ENCODE results near the gene NEDD9. TPM values are rescaled to one million over a fixed set of nuclear protein-coding genes. Genes with fewer than 3 reads are reported as not detected.

The NEDD9 gene
- total and polyA plus RNA-seq, 2 donors (not counting 1 experiment from before 2014, with no cell fraction given) = 38.9 to 46.2 TPM

- no peak overlapping the region for H3K27ac ChIP-seq (ENCODE audit: low read length in 2 of 2)
- peaks cover 8% of the 10 kb centered on the region for H3K4me1 Mint-ChIP-seq
- TF ChIP-seq CTCF (IDR thresholded peaks at IDR 0.05) (no peak), EZH2 (IDR thresholded peaks at IDR 0.05; ENCODE audit: borderline replicate concordance, insufficient read depth, low read depth, low read length, poor library complexity, severe bottlenecking) (no peak)
- H3K27me3 ChIP-seq (replicated peaks in 1 of 4; ENCODE audit: control extremely low read depth in 1 of 4, control insufficient read depth in 3 of 4, insufficient read depth in 4 of 4, low read length in 3 of 4) = no peaks in the 10 kb centered on the region
- no peaks in the 10 kb centered on the region for H3K79me2 ChIP-seq (ENCODE audit: control insufficient read depth, insufficient read depth, low read length)
- H3K9me3 ChIP-seq (ENCODE audit: control extremely low read depth in 1 of 3, control insufficient read depth in 2 of 3, insufficient read depth in 1 of 3, low read length in 2 of 3) = peaks cover 0 to 4% (median 4%) of the 10 kb centered on the region in 3 donors
- no peaks in the 10 kb centered on the region for H4K20me1 ChIP-seq (ENCODE audit: control insufficient read depth, insufficient read depth, low read length, poor library complexity, severe bottlenecking)
- H3K4me3 Mint-ChIP-seq = no peak overlapping the region
- CTCF ChIA-PET = interaction anchor here (1.2 to 12.5 kb wide), 3 partner anchors 29 to 399 kb away, joined by 4 to 334 read pairs (median 4); no protein-coding TSS in a partner anchor
- H3K27ac Mint-ChIP-seq = no peak overlapping the region
- peaks cover 3% of the 10 kb centered on the region for H3K9me3 Mint-ChIP-seq (ENCODE audit: insufficient read depth)
- WGBS (ENCODE audit: insufficient coverage) = no CpG with 5 or more reads among the region's 1 CpG
- DNase-seq (no peak), ATAC-seq (ENCODE audit: low read depth) (no peak)
- H3K36me3 ChIP-seq (replicated peaks in 1 of 2; ENCODE audit: control extremely low read depth in 1 of 2, control insufficient read depth in 1 of 2, extremely low read depth in 1 of 2, insufficient read depth in 2 of 2, low read length in 1 of 2) = no peaks in the 10 kb centered on the region
- no peak overlapping the region for H3K9ac ChIP-seq (ENCODE audit: low read length)
- no peaks in the 10 kb centered on the region for H3K27me3 Mint-ChIP-seq
- no peak overlapping the region for H3K4me2 ChIP-seq (replicated peaks; ENCODE audit: low read depth, low read length, poor library complexity, severe bottlenecking)
- POLR2A ChIA-PET = no interaction called here
- intact Hi-C loops (cut with micrococcal nuclease) = loop anchor here (10.0 kb wide), 1 partner anchor 398 kb away; no protein-coding TSS in a partner anchor
- peaks cover 6 to 7% of the 10 kb centered on the region in 2 donors for H3K4me1 ChIP-seq (ENCODE audit: control insufficient read depth in 2 of 2, insufficient read depth in 2 of 2, low read length in 2 of 2)
- no peak overlapping the region for H2AFZ ChIP-seq (ENCODE audit: insufficient read depth, low read depth, low read length, poor library complexity, severe bottlenecking)
- H3K4me3 ChIP-seq (ENCODE audit: control extremely low read depth in 1 of 5, extremely low read depth in 1 of 5, insufficient read depth in 1 of 5, low read depth in 2 of 5, low read length in 4 of 5) = no peak overlapping the region
These were observed 55.2 kb downstream of the NEDD9 start for GRCh38 chr6:11177271-11177670.

- 95% methylated on average over 2 of the region's 5 CpGs for WGBS (ENCODE audit: insufficient coverage)
- Histone ChIP-seq H3K79me2 (ENCODE audit: control insufficient read depth, insufficient read depth, low read length) (no peaks in the 10 kb centered on the region), H3K4me1 (ENCODE audit: control insufficient read depth in 2 of 2, insufficient read depth in 2 of 2, low read length in 2 of 2) (peaks cover 7 to 9% of the 10 kb centered on the region in 2 donors), H3K4me3 (ENCODE audit: control extremely low read depth in 1 of 5, extremely low read depth in 1 of 5, insufficient read depth in 1 of 5, low read depth in 2 of 5, low read length in 4 of 5) (no peak overlapping the region), H3K9ac (ENCODE audit: low read length) (no peak overlapping the region), H3K9me3 (ENCODE audit: control extremely low read depth in 1 of 3, control insufficient read depth in 2 of 3, insufficient read depth in 1 of 3, low read length in 2 of 3) (no peaks in the 10 kb centered on the region), H3K27me3 (replicated peaks in 1 of 4; ENCODE audit: control extremely low read depth in 1 of 4, control insufficient read depth in 3 of 4, insufficient read depth in 4 of 4, low read length in 3 of 4) (no peaks in the 10 kb centered on the region), H3K4me2 (replicated peaks; ENCODE audit: low read depth, low read length, poor library complexity, severe bottlenecking) (no peak overlapping the region), H3K36me3 (replicated peaks in 1 of 2; ENCODE audit: control extremely low read depth in 1 of 2, control insufficient read depth in 1 of 2, extremely low read depth in 1 of 2, insufficient read depth in 2 of 2, low read length in 1 of 2) (no peaks in the 10 kb centered on the region), H2AFZ (ENCODE audit: insufficient read depth, low read depth, low read length, poor library complexity, severe bottlenecking) (no peak overlapping the region), H3K27ac (ENCODE audit: low read length in 2 of 2) (no peak overlapping the region), H4K20me1 (ENCODE audit: control insufficient read depth, insufficient read depth, low read length, poor library complexity, severe bottlenecking) (no peaks in the 10 kb centered on the region)
- DNase-seq (no peak), ATAC-seq (ENCODE audit: low read depth) (no peak)
- Mint-ChIP-seq H3K9me3 (ENCODE audit: insufficient read depth) (no peaks in the 10 kb centered on the region), H3K4me1 (peaks cover 9% of the 10 kb centered on the region), H3K4me3 (no peak overlapping the region), H3K27ac (no peak overlapping the region), H3K27me3 (no peaks in the 10 kb centered on the region)
- TF ChIP-seq CTCF (IDR thresholded peaks at IDR 0.05) (no peak), EZH2 (IDR thresholded peaks at IDR 0.05; ENCODE audit: borderline replicate concordance, insufficient read depth, low read depth, low read length, poor library complexity, severe bottlenecking) (no peak)
- intact Hi-C loops (cut with micrococcal nuclease) = loop anchor here (10.0 kb wide), 1 partner anchor 401 kb away; no protein-coding TSS in a partner anchor
- CTCF ChIA-PET = interaction anchor here (0.5 to 12.5 kb wide), 8 partner anchors 11 to 401 kb away, joined by 3 to 334 read pairs (median 4); partner anchors contain the start of gene NEDD9
- POLR2A ChIA-PET = no interaction called here
These were observed 58.2 kb downstream of the NEDD9 start for GRCh38 chr6:11174242-11174611.

Data from B cell (primary cell).